ENCODE results near the gene P2RX3.
"Not testable (repeated sequence)": the region's sequence is repeated elsewhere in the genome, so short reads cannot be mapped to it uniquely, and the experiment has no call there.

Gene P2RX3

DNA sequence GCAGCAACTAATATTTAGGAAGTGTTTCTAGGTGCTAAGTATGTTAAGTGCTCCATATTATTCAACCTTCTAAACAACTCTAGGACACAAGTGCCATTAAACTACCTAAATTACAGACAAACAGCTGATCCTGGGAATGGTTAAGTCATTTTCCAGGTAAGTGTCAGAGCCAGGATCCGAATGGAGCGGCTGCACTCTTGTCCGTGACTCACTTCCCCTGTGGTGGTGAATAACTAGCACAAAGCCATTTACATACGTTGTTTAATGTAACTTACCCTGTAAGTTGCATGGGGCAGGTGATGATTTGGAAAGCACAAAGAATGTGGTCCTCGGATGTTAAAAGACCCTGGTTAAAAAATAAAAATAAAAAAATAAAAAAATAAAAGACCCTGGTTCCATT lies 61.1 kb downstream of the P2RX3 start:
- Histone ChIP-seq H3K27ac (no peak overlapping the region), H3K4me3 (no peak overlapping the region)
- DNase-seq (ENCODE audit: low spot score), result no peak
- no peak for TF ChIP-seq CTCF (IDR thresholded peaks at IDR 0.05)

- Histone ChIP-seq H3K4me3 (no peak overlapping the region), H3K27ac (no peak overlapping the region)
- TF ChIP-seq CTCF (IDR thresholded peaks at IDR 0.05), result no peak
- no peak for DNase-seq (ENCODE audit: low spot score)
Measured at GRCh38 chr11:57399972-57400578, 61.9 kb downstream of the P2RX3 start.

GRCh38 chr11:57402188-57403002 lies 64.2 kb downstream of the P2RX3 start:
- no peak for DNase-seq (ENCODE audit: low spot score)
- Histone ChIP-seq H3K4me3 (no peak overlapping the region), H3K27ac (no peak overlapping the region)
- no peak for TF ChIP-seq CTCF (IDR thresholded peaks at IDR 0.05)

GRCh38 chr11:57403003-57403801 lies 65.0 kb downstream of the P2RX3 start:
- H3K4me3 ChIP-seq; H3K27ac ChIP-seq; DNase-seq (ENCODE audit: low spot score): not testable (repeated sequence)

DNA sequence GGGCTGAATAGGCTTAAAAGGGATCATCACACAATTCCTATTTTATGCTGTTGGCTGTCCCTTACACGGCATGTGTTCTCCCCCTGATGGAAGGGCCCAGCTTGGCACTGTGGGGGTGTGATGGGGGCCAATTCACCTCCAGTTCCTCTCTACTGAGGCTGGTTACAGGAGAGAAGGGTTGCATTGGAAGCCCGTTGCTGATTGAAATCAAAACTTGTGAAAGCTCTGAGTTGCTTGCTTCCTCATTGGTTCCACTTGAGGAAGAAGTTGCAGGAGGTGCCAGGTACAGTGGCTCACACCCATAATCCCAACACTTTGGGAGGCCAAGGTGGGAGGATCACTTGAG lies 65.6 kb downstream of the P2RX3 start:
- no peak for TF ChIP-seq CTCF (IDR thresholded peaks at IDR 0.05)
- Histone ChIP-seq H3K27ac (no peak overlapping the region), H3K4me3 (no peak overlapping the region)
- no peak for DNase-seq (ENCODE audit: low spot score)

DNA sequence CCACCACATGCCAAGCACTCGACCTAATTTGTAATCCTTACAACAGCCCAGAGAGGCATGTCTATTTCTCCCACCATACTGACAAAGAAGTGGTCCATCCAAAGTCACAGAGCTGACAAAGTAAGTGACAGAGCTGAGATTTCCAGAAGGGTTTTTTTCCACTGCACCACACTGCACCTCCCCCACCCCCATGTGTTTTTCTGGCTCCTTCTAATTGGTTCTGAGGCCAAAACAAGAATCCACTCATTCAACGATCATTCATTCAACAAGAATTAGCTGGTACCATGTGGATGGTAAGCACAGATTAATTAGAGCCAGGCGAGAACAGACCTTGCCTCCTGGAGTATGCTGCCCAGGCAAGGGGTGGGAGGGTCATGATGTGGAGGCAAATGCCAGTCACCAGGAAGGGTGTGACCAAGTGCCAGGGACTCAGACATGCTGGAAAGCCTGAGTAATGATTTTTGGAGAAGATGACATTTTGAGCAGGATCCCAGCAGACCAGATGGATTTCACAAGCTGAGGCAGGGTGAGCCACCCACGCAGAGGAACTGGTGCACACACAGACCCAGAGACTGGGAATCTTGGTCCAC lies 67.2 kb downstream of the P2RX3 start:
- no peak overlapping the region for H3K4me3 ChIP-seq
- TF ChIP-seq CTCF (IDR thresholded peaks at IDR 0.05), result no peak
- peak overlapping the region in 1 of 2 donors; percentile 35 for H3K27ac ChIP-seq
- no peak for DNase-seq (ENCODE audit: low spot score)

DNA sequence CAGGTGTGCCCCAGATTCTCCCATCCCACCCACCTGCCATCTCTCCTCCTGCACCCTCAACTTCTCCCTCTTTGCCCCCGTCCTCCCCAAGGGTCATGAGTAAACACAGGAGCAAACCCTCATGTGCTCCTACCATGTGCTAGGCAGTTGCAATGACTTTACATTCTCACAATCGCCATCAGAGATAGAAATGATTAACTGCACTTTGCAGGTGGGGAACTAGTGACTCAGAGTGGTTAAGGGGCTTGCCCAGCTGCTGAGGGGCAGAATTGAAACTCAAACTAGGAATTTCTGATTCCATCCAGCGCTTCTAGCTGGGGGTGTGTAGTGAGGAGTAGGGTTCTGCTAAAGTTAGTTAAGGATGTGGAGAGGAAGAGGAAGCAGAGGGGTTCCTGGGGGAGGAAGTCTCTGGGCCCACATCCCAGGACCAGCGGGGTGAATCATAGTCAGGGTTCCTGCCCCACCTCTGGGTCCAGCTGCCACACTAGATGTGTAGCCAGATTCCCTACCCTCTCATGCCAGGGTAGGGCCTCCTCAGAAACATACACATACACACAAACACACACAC lies 68.3 kb downstream of the P2RX3 start:
- DNase-seq (ENCODE audit: low spot score), result no peak
- peak overlapping the region in 1 of 2 donors; percentile 35 for H3K27ac ChIP-seq
- TF ChIP-seq CTCF (IDR thresholded peaks at IDR 0.05), result no peak

More for the DNA sequence above, 68.3 kb downstream of the P2RX3 start:
- H3K4me3 ChIP-seq, result no peak overlapping the region

All from coronary artery (tissue), 2 donors.